Astrocyte (in vitro differentiated cells and primary cell): Measurements from ENCODE around the gene UBL3. TPM values are rescaled to one million over a fixed set of nuclear protein-coding genes. Genes with fewer than 3 reads are reported as not detected.

Experiments used
- DNase-seq: peaks from one replicate; pipeline ENCODE4 v3.0.0-alpha.2; 2010; ENCODE audit warnings: low read depth
- FAIRE-seq: peaks from 2 replicates; lab custom pipeline; 2011; peaks lifted over from hg19 to GRCh38; lab: Jason Lieb, UNC
- H2AFZ ChIP-seq: 2 replicates; pipeline ENCODE4 v1.6.0; 2012; ENCODE audit warnings: low read depth, low read length, inconsistent platforms
- H3K27ac ChIP-seq: 2 replicates; pipeline ENCODE4 v1.5.1; 2011; ENCODE audit warnings: low read depth, low read length, inconsistent platforms
- H3K27me3 ChIP-seq: 2 replicates; pipeline ENCODE4 v1.6.0; 2011; ENCODE audit warnings: low read length, inconsistent platforms; ENCODE audit not compliant: insufficient read depth
- H3K36me3 ChIP-seq: 2 replicates; pipeline ENCODE4 v1.5.1; 2011; ENCODE audit warnings: low read length, inconsistent platforms; ENCODE audit not compliant: insufficient read depth
- H3K4me1 ChIP-seq: 2 replicates; pipeline ENCODE4 v1.5.1; 2011; ENCODE audit warnings: low read length, inconsistent platforms; ENCODE audit not compliant: insufficient read depth
- H3K4me2 ChIP-seq: 2 replicates; pipeline ENCODE4 v1.6.0; 2012; ENCODE audit warnings: low read length, inconsistent platforms
- H3K4me3 ChIP-seq: 2 replicates; pipeline ENCODE4 v1.5.1; 2011; ENCODE audit warnings: low read depth, mild to moderate bottlenecking, low read length, inconsistent platforms; ENCODE audit not compliant: insufficient read depth
- H3K79me2 ChIP-seq: 2 replicates; pipeline ENCODE4 v1.6.0; 2012; ENCODE audit warnings: mild to moderate bottlenecking, low read length, inconsistent platforms; ENCODE audit not compliant: insufficient read depth
- H3K9ac ChIP-seq: 2 replicates; pipeline ENCODE4 v1.6.0; 2012; ENCODE audit warnings: mild to moderate bottlenecking, low read length, inconsistent platforms
- H3K9me3 ChIP-seq: 2 replicates; pipeline ENCODE4 v1.5.1; 2012; ENCODE audit warnings: low read depth, mild to moderate bottlenecking, low read length, inconsistent platforms; ENCODE audit not compliant: insufficient read depth
- H4K20me1 ChIP-seq: 2 replicates; pipeline ENCODE4 v1.6.0; 2012; ENCODE audit warnings: low read length, inconsistent platforms; ENCODE audit not compliant: insufficient read depth
- H3K27ac Mint-ChIP-seq: one replicate; pipeline ENCODE4 v1.8.0; 2021; ENCODE audit warnings: mild to moderate bottlenecking, mixed read lengths; ENCODE audit not compliant: unreplicated experiment
- H3K27me3 Mint-ChIP-seq: one replicate; pipeline ENCODE4 v1.8.0; 2021; ENCODE audit warnings: low read depth, mixed read lengths; ENCODE audit not compliant: unreplicated experiment
- H3K36me3 Mint-ChIP-seq: one replicate; pipeline ENCODE4 v1.8.0; 2021; ENCODE audit warnings: low read depth, mixed read lengths; ENCODE audit not compliant: unreplicated experiment
- H3K4me1 Mint-ChIP-seq: one replicate; pipeline ENCODE4 v1.8.0; 2021; ENCODE audit warnings: low read depth, mixed read lengths; ENCODE audit not compliant: unreplicated experiment
- H3K4me3 Mint-ChIP-seq: one replicate; pipeline ENCODE4 v1.8.0; 2021; ENCODE audit warnings: mild to moderate bottlenecking, moderate library complexity, mixed read lengths; ENCODE audit not compliant: unreplicated experiment
- H3K9me3 Mint-ChIP-seq: one replicate; pipeline ENCODE4 v1.8.0; 2021; ENCODE audit warnings: mild to moderate bottlenecking, mixed read lengths; ENCODE audit not compliant: unreplicated experiment
- CTCF ChIP-seq: IDR thresholded peaks from 2 replicates; pipeline ENCODE4 v1.5.1; 2011; ENCODE audit warnings: low read depth, mild to moderate bottlenecking, inconsistent platforms, low read length, moderate library complexity; ENCODE audit not compliant: insufficient read depth
- EZH2 ChIP-seq: IDR thresholded peaks from 2 replicates; pipeline ENCODE4 v1.6.1; 2012; ENCODE audit warnings: mild to moderate bottlenecking, low read length, inconsistent platforms; ENCODE audit not compliant: insufficient read depth
- total RNA-seq: library from RNA; stranded (reverse); gene quantifications from 2 replicates; pipeline ENCODE4 v1.2.1, GENCODE V29; 2021

Gene UBL3
- total RNA-seq, 1 donor from 2014 or later = 48.5 TPM

- Histone ChIP-seq H3K4me1 (peaks cover 9% of the 10 kb centered on the region), H4K20me1 (no peaks in the 10 kb centered on the region), H3K9ac (peak overlapping the region; percentile 9), H3K27ac (peak overlapping the region; percentile 27), H2AFZ (peak overlapping the region; percentile 67), H3K4me3 (no peak overlapping the region), H3K9me3 (no peaks in the 10 kb centered on the region), H3K79me2 (no peaks in the 10 kb centered on the region), H3K4me2 (peak overlapping the region; percentile 51), H3K36me3 (no peaks in the 10 kb centered on the region), H3K27me3 (no peaks in the 10 kb centered on the region)
- no peak for FAIRE-seq
- Mint-ChIP-seq H3K27me3 (no peaks in the 10 kb centered on the region), H3K9me3 (no peaks in the 10 kb centered on the region), H3K4me1 (peaks cover 13% of the 10 kb centered on the region), H3K27ac (peak overlapping the region; percentile 18), H3K36me3 (no peaks in the 10 kb centered on the region), H3K4me3 (no peak overlapping the region)
- DNase-seq = no peak
- TF ChIP-seq EZH2 (no peak), CTCF (no peak)
Measured at GRCh38 chr13:29750183-29750530, 100.3 kb downstream of the UBL3 start.

- H3K27me3 Mint-ChIP-seq = no peaks in the 10 kb centered on the region
- H3K27ac Mint-ChIP-seq = peak overlapping the region; percentile 18
- Histone ChIP-seq H3K9me3 (no peaks in the 10 kb centered on the region), H3K27ac (peak overlapping the region; percentile 27), H4K20me1 (no peaks in the 10 kb centered on the region), H3K4me3 (no peak overlapping the region), H3K4me1 (peaks cover 9% of the 10 kb centered on the region), H3K79me2 (no peaks in the 10 kb centered on the region), H3K27me3 (no peaks in the 10 kb centered on the region), H3K36me3 (no peaks in the 10 kb centered on the region), H3K9ac (peak overlapping the region; percentile 9), H2AFZ (peak overlapping the region; percentile 67), H3K4me2 (peak overlapping the region; percentile 51)
- no peaks in the 10 kb centered on the region for H3K36me3 Mint-ChIP-seq
- FAIRE-seq (no peak), DNase-seq (peak; percentile 50)
- no peak overlapping the region for H3K4me3 Mint-ChIP-seq
- TF ChIP-seq EZH2 (no peak), CTCF (no peak)
- peaks cover 13% of the 10 kb centered on the region for H3K4me1 Mint-ChIP-seq
- H3K9me3 Mint-ChIP-seq = no peaks in the 10 kb centered on the region
Measured at GRCh38 chr13:29749401-29750182, 100.8 kb downstream of the UBL3 start.

- no peak overlapping the region for H3K9ac ChIP-seq
- no peaks in the 10 kb centered on the region for H3K27me3 ChIP-seq
- H2AFZ ChIP-seq = no peak overlapping the region
- peaks cover 3% of the 10 kb centered on the region for H3K27me3 Mint-ChIP-seq
- H3K4me3 Mint-ChIP-seq = no peak overlapping the region
- H3K36me3 Mint-ChIP-seq = no peaks in the 10 kb centered on the region
- no peaks in the 10 kb centered on the region for H3K9me3 Mint-ChIP-seq
- TF ChIP-seq CTCF = no peak
- no peak for TF ChIP-seq EZH2
- H3K27ac ChIP-seq = no peak overlapping the region
- FAIRE-seq (no peak), DNase-seq (no peak)
- no peaks in the 10 kb centered on the region for H3K79me2 ChIP-seq
- peaks cover 5% of the 10 kb centered on the region for H3K4me1 ChIP-seq
- no peak overlapping the region for H3K4me3 ChIP-seq
- no peak overlapping the region for H3K27ac Mint-ChIP-seq
- H3K9me3 ChIP-seq = no peaks in the 10 kb centered on the region
- peaks cover 6% of the 10 kb centered on the region for H3K4me1 Mint-ChIP-seq
- H4K20me1 ChIP-seq = no peaks in the 10 kb centered on the region
- H3K36me3 ChIP-seq = no peaks in the 10 kb centered on the region
- H3K4me2 ChIP-seq = no peak overlapping the region
Measured at GRCh38 chr13:29748097-29748496, 102.3 kb downstream of the UBL3 start.
